Measurements from ENCODE around the gene LSP1.

The LSP1 gene

DNA sequence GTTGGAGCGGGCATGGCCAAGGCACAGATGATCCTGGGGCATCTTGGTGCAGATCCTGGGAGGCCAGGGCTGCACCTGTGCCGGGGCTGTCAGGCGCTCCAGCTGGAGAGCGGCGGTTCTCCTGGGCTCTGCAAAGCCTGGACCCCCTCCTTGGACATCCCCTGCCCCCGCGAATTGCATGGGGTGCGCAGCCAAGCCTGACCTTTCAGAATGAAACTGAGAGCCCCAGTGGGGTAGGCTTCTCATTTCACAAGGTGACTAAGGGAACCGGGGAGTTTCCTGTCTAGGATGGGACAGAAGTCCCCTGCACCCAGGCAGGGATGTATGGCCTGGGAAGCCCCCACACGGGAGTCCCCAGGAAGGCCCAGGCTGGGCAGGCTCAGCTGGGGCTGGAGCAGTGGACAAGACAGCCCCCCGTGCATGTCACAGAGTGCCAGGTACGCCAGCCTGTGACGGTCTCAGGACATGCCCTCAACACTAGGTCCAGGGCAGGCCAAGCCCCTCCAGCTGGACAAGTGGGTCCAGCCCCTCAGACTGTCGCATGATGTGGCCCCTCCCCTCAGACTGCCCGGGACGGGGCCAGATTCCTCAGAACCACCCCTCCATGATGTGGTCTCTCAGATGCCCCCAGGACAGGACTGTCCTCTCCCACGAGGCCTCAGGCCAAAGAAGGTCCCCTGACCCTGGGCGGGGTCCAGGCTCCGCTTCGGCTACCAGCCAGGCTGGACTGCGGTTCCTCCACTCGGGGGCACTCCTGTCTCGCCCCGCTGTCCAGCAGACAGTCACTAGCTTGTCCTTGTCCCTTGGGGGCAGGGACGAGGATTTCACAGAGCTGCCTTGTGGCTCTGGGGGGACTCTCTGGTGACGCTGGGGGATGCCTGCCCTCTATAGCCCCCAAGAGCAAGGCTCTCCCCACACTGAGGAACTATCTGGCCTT is 2.3 kb downstream of the LSP1 start:
- H3K27me3 ChIP-seq (ENCODE audit: low read depth): no peaks in the 10 kb centered on the region
- in situ Hi-C loops (cut with MboI; ENCODE audit: low sequenced_read_pairs): loop anchor here (25.0 kb wide), 1 partner anchor 307 kb away; the partner anchor contains the start of genes INS and TH
- H3K36me3 ChIP-seq (replicated peaks): no peaks in the 10 kb centered on the region
- no peaks in the 10 kb centered on the region for H3K4me1 ChIP-seq
- H3K4me3 ChIP-seq: no peak overlapping the region
- no peaks in the 10 kb centered on the region for H3K9me3 ChIP-seq
- no peak for DNase-seq (ENCODE audit: low spot score in 2 of 2)

DNA sequence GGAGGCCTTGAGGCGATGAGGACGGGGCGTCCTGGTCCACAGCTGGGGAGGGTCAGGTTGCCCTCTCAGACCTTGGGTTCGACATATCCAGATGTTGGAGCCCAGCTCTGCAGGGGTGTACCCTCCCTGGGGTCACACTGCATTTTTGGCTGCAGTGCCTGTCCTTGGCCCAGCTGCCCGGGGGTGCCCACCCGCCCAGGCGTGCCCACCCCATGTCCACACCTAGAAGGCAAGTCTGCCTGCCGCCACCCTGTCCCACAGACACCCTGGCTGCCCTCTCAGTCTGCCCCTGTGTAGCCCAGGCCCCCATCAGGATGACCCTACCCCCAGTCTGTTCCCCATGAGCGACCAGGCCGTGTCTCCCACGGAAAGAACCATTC is 3.0 kb downstream of the LSP1 start:
- no peak for DNase-seq (ENCODE audit: low spot score in 2 of 2)
- H3K27me3 ChIP-seq (ENCODE audit: low read depth): no peaks in the 10 kb centered on the region; the same call in 1 of the 2 replicates
- H3K4me1 ChIP-seq: no peaks in the 10 kb centered on the region
- in situ Hi-C loops (cut with MboI; ENCODE audit: low sequenced_read_pairs): loop anchor here (25.0 kb wide), 1 partner anchor 306 kb away; the partner anchor contains the start of genes INS and TH
- no peaks in the 10 kb centered on the region for H3K36me3 ChIP-seq (replicated peaks)
- no peaks in the 10 kb centered on the region for H3K9me3 ChIP-seq
- H3K4me3 ChIP-seq: no peak overlapping the region

DNA sequence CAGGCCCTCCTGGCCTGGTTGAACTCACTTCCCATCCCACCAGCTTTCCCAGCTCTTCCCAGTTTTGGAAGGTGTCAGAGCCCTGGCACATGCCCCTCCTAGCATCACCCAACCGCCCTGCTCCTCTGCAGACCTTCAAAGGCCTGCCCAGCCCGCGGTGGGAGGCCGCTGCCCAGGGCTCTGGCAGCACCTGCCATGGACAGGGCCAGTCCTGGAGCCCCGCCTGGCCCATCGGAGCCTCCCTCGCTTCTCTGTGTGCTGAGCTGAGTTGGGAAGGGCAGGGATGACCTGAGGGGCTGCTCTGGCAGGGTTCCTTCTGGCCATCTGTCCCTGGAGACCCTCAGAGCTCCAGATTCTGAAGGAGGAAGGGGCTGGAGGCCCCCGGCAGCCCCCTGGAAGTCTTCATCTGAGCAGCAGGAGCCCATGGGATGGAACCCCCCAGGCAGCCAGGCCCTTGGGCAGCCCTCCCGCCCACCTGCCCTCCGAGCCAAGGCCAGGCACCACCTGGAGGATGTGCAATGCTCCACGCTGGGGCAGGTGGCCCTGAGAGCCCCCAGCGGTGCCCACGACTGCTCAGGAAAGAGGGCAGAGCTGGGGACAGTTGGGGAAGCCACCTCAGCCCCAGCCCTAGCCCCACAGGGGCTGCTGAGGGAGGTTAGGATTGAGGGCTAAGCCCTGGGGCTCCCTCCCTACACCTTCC is 3.6 kb downstream of the LSP1 start:
- in situ Hi-C loops (cut with MboI; ENCODE audit: low sequenced_read_pairs): loop anchor here (25.0 kb wide), 1 partner anchor 306 kb away; the partner anchor contains the start of genes INS and TH
- Histone ChIP-seq H3K36me3 (replicated peaks) (no peaks in the 10 kb centered on the region), H3K27me3 (ENCODE audit: low read depth) (no peaks in the 10 kb centered on the region; the same call in 1 of the 2 replicates), H3K4me3 (no peak overlapping the region), H3K9me3 (no peaks in the 10 kb centered on the region), H3K4me1 (no peaks in the 10 kb centered on the region)
- DNase-seq (ENCODE audit: low spot score in 2 of 2): no peak

DNA sequence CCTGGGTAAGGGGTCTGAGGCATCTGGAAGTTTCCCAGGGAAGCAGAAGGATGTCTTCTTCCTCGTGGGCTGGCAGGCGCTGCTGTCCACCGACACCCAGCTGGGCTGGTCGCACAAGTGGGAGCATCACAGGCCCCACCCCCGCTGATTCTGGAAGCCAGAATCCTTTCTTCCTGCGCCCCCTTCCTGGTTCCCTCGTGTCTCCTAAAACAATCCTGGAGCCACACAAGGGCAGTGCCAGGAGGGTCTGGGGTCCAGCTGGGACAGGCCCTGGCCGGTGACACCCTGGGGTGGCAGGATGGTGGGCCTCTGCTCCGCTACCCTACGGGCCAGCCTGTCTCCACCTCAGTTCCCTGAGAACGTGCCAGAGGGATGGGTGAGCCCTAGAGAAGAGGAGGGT is 4.2 kb downstream of the LSP1 start:
- no peaks in the 10 kb centered on the region for H3K9me3 ChIP-seq
- no peak for DNase-seq (ENCODE audit: low spot score in 2 of 2)
- H3K36me3 ChIP-seq (replicated peaks): no peaks in the 10 kb centered on the region
- in situ Hi-C loops (cut with MboI; ENCODE audit: low sequenced_read_pairs): loop anchor here (25.0 kb wide), 1 partner anchor 305 kb away; the partner anchor contains the start of genes INS and TH
- no peaks in the 10 kb centered on the region for H3K4me1 ChIP-seq
- H3K4me3 ChIP-seq: no peak overlapping the region
- H3K27me3 ChIP-seq (ENCODE audit: low read depth): no peaks in the 10 kb centered on the region; the same call in 1 of the 2 replicates

DNA sequence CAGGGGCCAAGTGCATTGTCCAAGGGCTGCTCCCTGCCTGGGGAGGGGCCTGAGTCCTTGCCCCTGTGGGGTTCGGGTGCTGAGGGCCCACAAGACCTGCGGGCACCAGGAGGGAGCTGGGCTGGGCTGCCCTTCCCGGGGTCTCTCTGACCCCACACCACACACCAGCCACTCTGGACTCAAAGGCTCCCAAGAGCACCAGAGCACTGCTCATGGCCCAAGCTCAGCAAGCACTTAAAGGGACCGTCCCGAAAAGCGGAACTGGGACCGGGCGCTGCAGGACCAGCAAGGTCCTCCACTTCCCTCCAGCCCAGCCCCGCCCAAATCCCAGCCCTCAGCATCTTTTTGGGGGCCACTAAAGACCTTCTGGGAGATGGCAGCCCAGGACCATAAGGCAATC is 5.3 kb downstream of the LSP1 start:
- DNase-seq (ENCODE audit: low spot score in 2 of 2): no peak
- in situ Hi-C loops (cut with MboI; ENCODE audit: low sequenced_read_pairs): loop anchor here (25.0 kb wide), 1 partner anchor 304 kb away; the partner anchor contains the start of genes INS and TH
- Histone ChIP-seq H3K9me3 (no peaks in the 10 kb centered on the region), H3K27me3 (ENCODE audit: low read depth) (no peaks in the 10 kb centered on the region; the same call in 1 of the 2 replicates), H3K36me3 (replicated peaks) (no peaks in the 10 kb centered on the region), H3K4me3 (no peak overlapping the region), H3K4me1 (no peaks in the 10 kb centered on the region)

DNA sequence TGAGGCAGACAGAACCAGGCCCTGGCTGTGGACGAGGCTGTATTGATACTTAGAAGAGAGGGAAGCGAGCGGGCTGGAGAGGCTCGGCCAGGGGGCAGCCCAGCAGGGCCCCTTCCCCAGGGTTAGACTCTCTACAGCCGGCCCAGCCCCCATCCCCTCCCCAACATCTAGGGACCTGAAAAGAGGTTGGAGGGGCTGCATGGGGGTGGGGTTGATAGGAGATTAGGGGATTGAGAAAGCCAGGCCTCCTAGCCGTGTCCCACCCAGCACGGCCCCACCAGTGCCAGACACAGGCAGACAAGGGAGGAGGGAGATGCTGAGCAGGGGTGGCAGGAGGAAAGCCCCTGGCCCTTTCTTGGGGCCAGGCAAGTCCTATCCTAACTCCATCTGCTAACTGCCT is 5.7 kb downstream of the LSP1 start:
- Histone ChIP-seq H3K36me3 (replicated peaks) (no peaks in the 10 kb centered on the region), H3K9me3 (no peaks in the 10 kb centered on the region), H3K4me3 (no peak overlapping the region), H3K27me3 (ENCODE audit: low read depth) (no peaks in the 10 kb centered on the region; the same call in 1 of the 2 replicates), H3K4me1 (no peaks in the 10 kb centered on the region)
- no peak for DNase-seq (ENCODE audit: low spot score in 2 of 2)
- in situ Hi-C loops (cut with MboI; ENCODE audit: low sequenced_read_pairs): loop anchor here (25.0 kb wide), 1 partner anchor 304 kb away; the partner anchor contains the start of genes INS and TH

DNA sequence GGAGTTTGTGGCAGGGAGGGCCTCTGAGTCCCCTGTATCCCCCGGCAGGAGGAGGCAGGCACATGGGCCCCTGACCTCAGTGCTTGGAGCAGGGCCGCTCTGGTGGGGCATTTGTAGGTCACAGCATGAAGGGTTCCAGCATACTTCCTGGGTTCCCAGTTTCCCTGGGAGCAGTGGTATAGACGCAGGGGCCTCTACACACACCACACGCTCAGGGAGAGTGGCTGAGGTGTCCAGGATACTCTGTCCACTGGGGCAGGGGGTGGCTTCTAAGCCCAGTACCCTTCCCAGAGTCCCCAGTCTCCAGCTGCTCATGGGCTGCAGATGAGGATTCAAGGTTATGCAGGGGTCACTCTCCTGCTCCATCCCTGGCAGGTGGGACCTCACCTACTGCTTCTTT is 6.1 kb downstream of the LSP1 start:
- no peaks in the 10 kb centered on the region for H3K9me3 ChIP-seq

DNA sequence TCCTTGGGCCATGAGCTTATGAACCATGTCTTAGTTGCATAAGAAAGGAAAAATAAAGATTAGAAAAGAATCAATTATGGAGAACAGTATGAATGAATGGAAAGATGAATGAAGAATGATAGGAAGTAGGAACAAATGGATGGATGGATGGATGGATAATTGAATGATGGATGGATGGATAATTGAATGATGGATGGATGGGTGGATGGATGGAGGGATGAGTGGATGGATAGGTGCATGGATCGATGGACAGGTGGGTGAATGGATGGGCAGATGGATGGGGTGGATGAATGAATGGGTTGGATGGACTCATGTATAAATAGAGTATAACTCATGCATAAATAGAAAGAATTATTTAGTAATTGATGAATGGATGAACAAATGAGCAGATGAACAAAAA is 7.2 kb downstream of the LSP1 start:
- Histone ChIP-seq H3K36me3 (replicated peaks) (no peaks in the 10 kb centered on the region), H3K4me3 (no peak overlapping the region), H3K27me3 (ENCODE audit: low read depth) (no peaks in the 10 kb centered on the region; the same call in 1 of the 2 replicates), H3K9me3 (no peaks in the 10 kb centered on the region), H3K4me1 (no peaks in the 10 kb centered on the region)
- no peak for DNase-seq (ENCODE audit: low spot score in 2 of 2)
- in situ Hi-C loops (cut with MboI; ENCODE audit: low sequenced_read_pairs): loop anchor here (25.0 kb wide), 1 partner anchor 302 kb away; the partner anchor contains the start of genes INS and TH

More for the DNA sequence above, 6.1 kb downstream of the LSP1 start:
- in situ Hi-C loops (cut with MboI; ENCODE audit: low sequenced_read_pairs): loop anchor here (25.0 kb wide), 1 partner anchor 303 kb away; the partner anchor contains the start of genes INS and TH
- DNase-seq (ENCODE audit: low spot score in 2 of 2): no peak
- Histone ChIP-seq H3K27me3 (ENCODE audit: low read depth) (no peaks in the 10 kb centered on the region; the same call in 1 of the 2 replicates), H3K4me1 (no peaks in the 10 kb centered on the region), H3K36me3 (replicated peaks) (no peaks in the 10 kb centered on the region), H3K4me3 (no peak overlapping the region)

DNA sequence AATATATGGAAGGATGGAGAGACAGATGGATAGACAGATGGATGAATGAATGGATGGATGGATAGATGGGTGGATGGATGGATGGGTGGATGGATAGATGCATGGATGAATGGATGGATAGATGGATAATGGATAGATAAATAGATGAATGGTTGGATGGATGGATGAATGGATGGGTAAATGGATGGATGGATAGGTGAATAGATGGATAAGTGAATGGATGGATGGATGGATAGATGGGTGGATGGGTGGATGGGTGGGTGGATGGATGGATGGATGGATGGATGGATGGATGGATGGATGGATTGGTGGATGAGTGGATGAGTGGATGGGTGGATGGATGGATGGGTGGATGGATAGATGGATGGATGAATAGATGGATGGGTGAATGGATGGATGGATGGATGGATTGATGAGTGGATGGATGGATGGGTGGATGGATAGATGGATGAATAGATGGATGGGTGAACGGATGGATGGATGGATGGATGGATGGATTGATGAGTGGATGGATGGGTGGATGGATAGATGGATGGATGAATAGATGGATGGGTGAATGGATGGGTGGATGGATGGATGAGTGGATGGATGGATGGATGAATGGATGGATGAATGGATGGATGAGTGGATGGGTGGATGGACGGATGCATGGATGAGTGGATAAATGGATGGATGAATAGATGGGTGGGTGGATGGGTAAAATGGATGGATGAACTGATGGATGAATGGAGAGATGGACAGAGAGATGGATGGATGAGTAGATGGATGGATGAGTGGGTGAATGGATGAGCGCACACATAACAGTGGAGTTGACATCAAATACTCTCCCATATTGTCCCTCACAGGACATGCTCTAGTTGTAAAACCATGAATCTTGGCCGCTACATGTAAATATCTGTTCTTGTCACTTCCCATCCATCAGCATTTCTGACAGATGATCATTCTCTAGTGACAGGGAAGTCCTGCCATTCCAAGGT is 8.8 kb downstream of the LSP1 start:
- Histone ChIP-seq H3K36me3 (replicated peaks) (no peaks in the 10 kb centered on the region), H3K9me3 (no peaks in the 10 kb centered on the region), H3K4me3 (no peak overlapping the region), H3K4me1 (no peaks in the 10 kb centered on the region), H3K27me3 (ENCODE audit: low read depth) (no peaks in the 10 kb centered on the region; the same call in 1 of the 2 replicates)
- DNase-seq (ENCODE audit: low spot score in 2 of 2): no peak
- in situ Hi-C loops (cut with MboI; ENCODE audit: low sequenced_read_pairs): loop anchor here (25.0 kb wide), 1 partner anchor 301 kb away; the partner anchor contains the start of genes INS and TH

DNA sequence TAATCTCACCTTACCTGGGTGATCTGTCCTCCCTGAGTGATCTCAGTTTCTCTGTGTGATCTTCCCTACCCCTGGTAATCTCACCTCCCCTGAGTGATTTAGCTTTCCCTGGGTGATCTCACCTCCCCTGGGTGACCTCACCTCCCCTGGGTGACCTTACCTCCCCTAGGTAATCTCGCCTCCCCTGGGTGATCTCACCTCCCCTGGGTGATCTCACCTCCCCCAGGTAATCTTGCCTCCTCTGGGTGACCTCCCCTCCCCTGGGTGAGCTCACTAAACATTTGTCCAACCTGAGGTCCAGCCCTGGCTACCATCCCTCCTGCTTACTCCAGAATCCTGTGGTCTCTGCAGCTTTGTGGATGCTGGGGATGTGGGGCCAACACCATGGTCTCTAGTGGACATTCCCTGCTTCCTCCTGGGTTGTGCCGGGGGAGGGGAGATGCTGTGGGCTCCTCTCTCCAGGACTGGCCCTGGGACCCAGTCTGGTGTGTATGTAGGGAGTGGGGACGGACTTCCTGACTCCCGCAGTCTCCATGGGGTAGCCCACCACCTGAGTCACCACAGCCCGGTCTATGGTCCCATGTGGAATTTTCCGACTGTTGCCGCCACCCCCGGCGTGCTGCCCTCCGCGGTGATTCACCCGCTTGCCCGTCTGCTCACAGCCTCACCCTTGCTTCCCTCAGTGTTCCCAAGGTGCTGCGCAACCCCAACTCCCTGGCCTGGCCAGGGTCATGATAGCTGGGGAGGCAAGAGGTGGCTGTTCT is 9.9 kb downstream of the LSP1 start:
- Histone ChIP-seq H3K4me1 (no peaks in the 10 kb centered on the region), H3K27me3 (ENCODE audit: low read depth) (no peaks in the 10 kb centered on the region; the same call in 1 of the 2 replicates), H3K4me3 (no peak overlapping the region), H3K36me3 (replicated peaks) (no peaks in the 10 kb centered on the region), H3K9me3 (no peaks in the 10 kb centered on the region)
- DNase-seq (ENCODE audit: low spot score in 2 of 2): no peak
- in situ Hi-C loops (cut with MboI; ENCODE audit: low sequenced_read_pairs): loop anchor here (25.0 kb wide), 1 partner anchor 300 kb away; the partner anchor contains the start of genes INS and TH

DNA sequence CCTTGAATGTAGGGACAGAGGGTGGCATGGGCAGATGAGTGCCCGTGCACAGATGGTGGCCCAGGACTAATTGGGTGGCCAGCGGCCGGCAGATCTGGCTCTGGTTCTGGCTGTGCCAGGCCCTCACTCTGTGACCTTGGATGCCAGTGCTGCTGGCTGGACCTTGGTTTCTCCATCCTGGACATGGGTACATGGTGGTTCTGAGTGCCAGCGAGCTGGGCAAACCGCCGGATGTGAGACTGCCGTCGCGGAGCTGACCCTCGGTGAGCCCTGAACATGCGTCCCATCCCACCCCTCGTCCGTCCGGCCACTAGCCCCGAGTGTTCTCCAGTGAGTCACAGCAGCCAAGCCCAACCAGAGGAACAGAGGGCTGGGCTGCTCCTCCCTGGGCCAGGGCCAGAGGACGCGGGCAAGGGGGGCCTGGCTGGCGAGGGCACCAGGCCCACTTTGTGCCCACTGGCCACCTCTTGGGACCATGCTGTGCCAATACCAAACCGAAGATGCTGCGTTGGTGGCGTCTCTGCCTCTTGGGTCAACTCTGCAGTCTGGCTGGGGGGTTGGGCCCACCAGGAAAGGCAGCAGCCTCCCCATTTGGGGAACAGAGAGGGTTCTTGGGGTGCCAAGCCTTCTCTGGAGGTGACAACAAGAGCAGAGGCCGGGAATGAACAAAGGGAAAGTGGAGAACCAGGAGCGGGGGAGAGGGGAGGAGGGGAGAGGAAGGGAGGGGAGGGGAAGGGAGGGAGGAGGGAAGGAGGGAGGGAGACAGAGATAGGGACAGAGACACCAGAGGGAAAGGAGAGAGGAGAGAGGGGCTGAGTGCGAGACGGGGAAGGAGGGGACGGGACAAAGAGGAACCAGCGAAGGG is 10.7 kb downstream of the LSP1 start:
- Histone ChIP-seq H3K4me1 (no peaks in the 10 kb centered on the region), H3K4me3 (no peak overlapping the region), H3K9me3 (no peaks in the 10 kb centered on the region), H3K27me3 (ENCODE audit: low read depth) (peaks cover under 1% of the 10 kb centered on the region; the same call in 1 of the 2 replicates), H3K36me3 (replicated peaks) (no peaks in the 10 kb centered on the region)
- in situ Hi-C loops (cut with MboI; ENCODE audit: low sequenced_read_pairs): loop anchor here (25.0 kb wide), 1 partner anchor 299 kb away; the partner anchor contains the start of genes INS and TH
- DNase-seq (ENCODE audit: low spot score in 2 of 2): peak; percentile 7 to 73

All from HAP-1 (cell line).